Lung (tissue), 12 donors: ENCODE results near the gene SEC23IP. TPM values are rescaled to one million over a fixed set of nuclear protein-coding genes. Genes with fewer than 3 reads are reported as not detected.

Source experiments
- ATAC-seq: fragments of 200-7000 bp; cut with Tn5 transposase; one replicate; pipeline ENCODE4 v1.9.1; 2020; ENCODE audit warnings: moderate number of reproducible peaks; ENCODE audit not compliant: insufficient read depth, low FRiP score
- DNase-seq, 3 donors: peaks; one replicate each; pipeline ENCODE4 v3.0.0-alpha.2; 2013 to 2017
- H3K27ac ChIP-seq, 2 donors: one replicate each; pipeline ENCODE4 v1.5.1; 2013; ENCODE audit warnings: mild to moderate bottlenecking in 2 of 2, moderate library complexity in 2 of 2, control low read depth in 1 of 2, inconsistent platforms in 1 of 2, low read depth in 1 of 2, low read length in 1 of 2
- H3K27me3 ChIP-seq, 3 donors: one replicate each; pipeline ENCODE4 v1.5.1; 2013; ENCODE audit warnings: low read length in 2 of 3; ENCODE audit not compliant: control insufficient read depth in 3 of 3, insufficient read depth in 3 of 3
- H3K36me3 ChIP-seq, 4 donors: one replicate each; pipeline ENCODE4 v1.5.1; 2013; ENCODE audit warnings: low read length in 4 of 4, mild to moderate bottlenecking in 1 of 4, moderate library complexity in 1 of 4; ENCODE audit not compliant: control insufficient read depth in 4 of 4, insufficient read depth in 4 of 4
- H3K4me1 ChIP-seq, 5 donors: one replicate each; pipeline ENCODE4 v1.5.1; 2013; ENCODE audit warnings: low read length in 5 of 5, mild to moderate bottlenecking in 2 of 5, moderate library complexity in 1 of 5; ENCODE audit not compliant: control insufficient read depth in 5 of 5, insufficient read depth in 5 of 5
- H3K4me3 ChIP-seq: one replicate; pipeline ENCODE4 v1.5.1; 2013; ENCODE audit warnings: mild to moderate bottlenecking, control low read depth, moderate library complexity
- H3K9ac ChIP-seq, 2 donors: one replicate each; pipeline ENCODE4 v1.5.1; 2013; ENCODE audit warnings: low read length in 2 of 2, control low read depth in 1 of 2; ENCODE audit not compliant: insufficient read depth in 1 of 2
- H3K9me3 ChIP-seq, 4 donors: one replicate each; pipeline ENCODE4 v1.5.1; 2013; ENCODE audit warnings: low read length in 3 of 4, mild to moderate bottlenecking in 1 of 4, moderate library complexity in 1 of 4; ENCODE audit not compliant: control insufficient read depth in 4 of 4, insufficient read depth in 3 of 4
- WGBS, 2 donors: extraction: QIAGEN DNeasy Blood & Tissue Kit; methylation state at CpG; one replicate each; pipeline ENCODE4 v1.1.7; 2013; 5-methylcytosine and 5-hydroxymethylcytosine counted together
- polyA plus RNA-seq, 2 donors: library from polyadenylated mRNA; stranded (reverse); fragments of 200-250 nt; gene quantifications; one replicate each; pipeline ENCODE4 v1.2.1, GENCODE V29; 2013
- total RNA-seq, 2 donors: library from RNA; depleted of rRNA in 1 of 2; stranded (reverse); fragments of >200 nt in 1 of 2; gene quantifications; one replicate each; pipeline ENCODE4 v1.2.1, GENCODE V29; 2014 to 2021
- TF ChIP-seq, protein P1 (sequence below): IDR thresholded peaks from 2 replicates; pipeline ENCODE4 v1.5.1; 2012; ENCODE audit warnings: mild to moderate bottlenecking; ENCODE audit errors: control extremely low read depth, extremely low read depth
- donor health status: control.
- donor health status: control.
- donor health status: Bipolar disorder and iron deficiency.
- donor health status: healthy.
- donor health status: DM: yes; HTN: yes; CAD: no.

SEC23IP gene
- total and polyA plus RNA-seq, 4 donors = 9.3 to 69.4 (median 30.1) TPM

DNA sequence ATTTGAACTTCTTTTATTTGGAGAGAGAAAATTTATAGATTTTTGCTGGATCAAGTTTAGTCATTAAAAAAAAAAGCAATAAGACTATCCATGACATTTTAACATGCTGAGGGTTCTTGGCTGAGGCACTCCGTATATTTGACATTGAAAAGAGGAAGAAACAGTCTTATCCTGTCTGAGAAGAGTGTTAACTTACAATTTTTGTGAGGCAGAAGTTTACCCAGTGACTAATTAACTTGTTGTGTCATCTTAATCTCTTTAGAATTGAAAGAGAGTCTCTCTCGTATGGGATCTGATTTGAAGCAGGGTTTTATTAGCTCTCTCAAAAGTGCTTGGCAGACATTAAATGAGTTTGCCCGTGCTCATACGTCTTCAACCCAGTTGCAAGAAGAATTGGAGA is 39.3 kb downstream of the SEC23IP start:
- 57 to 64% methylated on average over 4 of the region's 4 CpGs for WGBS, 2 donors
- Histone ChIP-seq H3K9me3 (no peaks in the 10 kb centered on the region), H3K4me1 (peaks cover 0 to 6% (median 4%) of the 10 kb centered on the region in 5 donors), H3K27me3 (no peaks in the 10 kb centered on the region), H3K36me3 (peaks cover 16 to 49% (median 37%) of the 10 kb centered on the region in 4 donors), H3K4me3 (no peak overlapping the region), H3K9ac (no peak overlapping the region), H3K27ac (no peak overlapping the region)
- no peak for DNase-seq
- TF ChIP-seq, protein P1, sequence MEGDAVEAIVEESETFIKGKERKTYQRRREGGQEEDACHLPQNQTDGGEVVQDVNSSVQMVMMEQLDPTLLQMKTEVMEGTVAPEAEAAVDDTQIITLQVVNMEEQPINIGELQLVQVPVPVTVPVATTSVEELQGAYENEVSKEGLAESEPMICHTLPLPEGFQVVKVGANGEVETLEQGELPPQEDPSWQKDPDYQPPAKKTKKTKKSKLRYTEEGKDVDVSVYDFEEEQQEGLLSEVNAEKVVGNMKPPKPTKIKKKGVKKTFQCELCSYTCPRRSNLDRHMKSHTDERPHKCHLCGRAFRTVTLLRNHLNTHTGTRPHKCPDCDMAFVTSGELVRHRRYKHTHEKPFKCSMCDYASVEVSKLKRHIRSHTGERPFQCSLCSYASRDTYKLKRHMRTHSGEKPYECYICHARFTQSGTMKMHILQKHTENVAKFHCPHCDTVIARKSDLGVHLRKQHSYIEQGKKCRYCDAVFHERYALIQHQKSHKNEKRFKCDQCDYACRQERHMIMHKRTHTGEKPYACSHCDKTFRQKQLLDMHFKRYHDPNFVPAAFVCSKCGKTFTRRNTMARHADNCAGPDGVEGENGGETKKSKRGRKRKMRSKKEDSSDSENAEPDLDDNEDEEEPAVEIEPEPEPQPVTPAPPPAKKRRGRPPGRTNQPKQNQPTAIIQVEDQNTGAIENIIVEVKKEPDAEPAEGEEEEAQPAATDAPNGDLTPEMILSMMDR = no peak
- ATAC-seq = no peak

DNA sequence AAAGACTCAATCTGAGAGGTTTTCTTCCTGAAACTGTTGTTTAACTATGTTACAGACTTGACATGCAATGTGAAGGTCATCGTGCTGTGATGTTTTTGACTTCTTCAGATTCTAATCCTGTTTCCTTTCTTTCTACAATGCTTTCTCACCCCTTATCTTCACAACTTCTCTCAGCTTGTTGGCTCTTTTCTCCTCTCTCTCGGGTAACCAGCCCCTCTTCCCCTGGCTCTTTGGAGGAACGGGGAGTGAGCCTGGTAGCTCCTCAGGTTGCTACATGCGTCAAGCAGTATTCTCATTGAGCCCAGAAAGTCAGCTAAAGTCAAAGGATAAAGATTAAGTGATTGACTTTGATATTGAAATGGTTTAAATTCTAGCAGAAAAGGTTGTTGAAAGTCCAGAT is 40.1 kb downstream of the SEC23IP start:
- no peak for DNase-seq
- ATAC-seq = no peak
- 77 to 90% methylated on average over 4 of the region's 4 CpGs for WGBS, 2 donors
- Histone ChIP-seq H3K9me3 (no peaks in the 10 kb centered on the region), H3K9ac (no peak overlapping the region), H3K4me3 (no peak overlapping the region), H3K4me1 (peaks cover 0 to 6% (median 4%) of the 10 kb centered on the region in 5 donors), H3K27ac (no peak overlapping the region), H3K27me3 (no peaks in the 10 kb centered on the region), H3K36me3 (peaks cover 11 to 45% (median 32%) of the 10 kb centered on the region in 4 donors)
- TF ChIP-seq, protein P1 = no peak

DNA sequence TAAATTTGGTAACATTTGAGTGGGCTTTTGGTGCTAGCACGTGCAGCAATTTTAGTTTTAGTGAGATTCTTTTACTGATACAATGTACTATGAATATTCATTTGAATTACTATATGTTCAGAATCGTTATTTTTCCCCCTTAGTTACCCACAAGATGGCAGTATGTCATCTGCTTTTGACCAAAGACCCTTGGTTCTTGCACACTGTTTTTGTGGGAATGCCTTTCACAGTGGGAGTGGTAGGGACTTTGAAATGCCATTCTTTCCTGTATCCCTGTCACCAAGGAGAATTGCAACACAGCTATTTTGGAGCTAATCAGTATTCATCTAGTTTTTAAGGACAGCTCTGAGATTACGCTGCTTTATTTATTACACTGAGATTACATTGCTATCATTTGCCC is 40.6 kb downstream of the SEC23IP start:
- no peaks in the 10 kb centered on the region for H3K9me3 ChIP-seq
- no peaks in the 10 kb centered on the region for H3K27me3 ChIP-seq
- TF ChIP-seq, protein P1 = no peak
- 58 to 59% methylated on average over 3 of the region's 3 CpGs for WGBS, 2 donors
- peak; percentile 17 to 72 (median 56) for DNase-seq
- no peak overlapping the region for H3K9ac ChIP-seq
- no peak overlapping the region for H3K4me3 ChIP-seq
- H3K4me1 ChIP-seq = peaks cover 0 to 6% (median 4%) of the 10 kb centered on the region in 5 donors
- no peak overlapping the region for H3K27ac ChIP-seq
- peaks cover 11 to 42% (median 32%) of the 10 kb centered on the region in 4 donors for H3K36me3 ChIP-seq
- no peak for ATAC-seq

DNA sequence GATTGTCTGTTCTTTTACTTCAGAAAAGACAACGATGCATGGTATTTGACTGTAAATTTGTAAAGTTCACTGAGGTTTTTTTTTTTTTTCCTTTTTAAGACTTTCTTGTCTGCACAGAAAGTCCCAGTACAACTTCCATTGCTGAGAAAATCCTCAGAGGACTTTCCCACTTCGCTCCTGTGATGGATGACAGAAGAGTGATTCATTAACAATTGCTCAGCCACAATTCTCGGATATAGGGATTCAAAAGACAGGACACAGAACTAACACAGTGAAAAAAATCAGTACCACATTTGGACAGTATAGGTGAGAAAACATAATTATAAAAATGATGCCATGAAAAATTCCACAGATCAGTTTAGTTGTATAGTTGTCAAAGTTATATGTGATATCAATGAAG is 48.0 kb downstream of the SEC23IP start:
- Histone ChIP-seq H3K9me3 (no peaks in the 10 kb centered on the region), H3K27ac (no peak overlapping the region), H3K27me3 (no peaks in the 10 kb centered on the region), H3K9ac (no peak overlapping the region), H3K4me3 (no peak overlapping the region), H3K36me3 (peaks cover 16 to 34% (median 26%) of the 10 kb centered on the region in 4 donors), H3K4me1 (no peaks in the 10 kb centered on the region)
- DNase-seq (no peak), ATAC-seq (no peak)
- WGBS, 2 donors = 92 to 95% methylated on average over 3 of the region's 3 CpGs
- TF ChIP-seq, protein P1 = no peak
